GM21381 (cell line): Measurements from ENCODE around the gene ENC1.
A peak's percentile ranks its signal among the peaks of the same experiment; 100 is the strongest.

Experiments used
- ATAC-seq: cut with Tn5 transposase; IDR thresholded peaks from one replicate; pipeline ENCODE4 v1.9.1; 2021; ENCODE audit warnings: mild to moderate bottlenecking, moderate library complexity; ENCODE audit not compliant: unreplicated experiment

Gene ENC1

DNA sequence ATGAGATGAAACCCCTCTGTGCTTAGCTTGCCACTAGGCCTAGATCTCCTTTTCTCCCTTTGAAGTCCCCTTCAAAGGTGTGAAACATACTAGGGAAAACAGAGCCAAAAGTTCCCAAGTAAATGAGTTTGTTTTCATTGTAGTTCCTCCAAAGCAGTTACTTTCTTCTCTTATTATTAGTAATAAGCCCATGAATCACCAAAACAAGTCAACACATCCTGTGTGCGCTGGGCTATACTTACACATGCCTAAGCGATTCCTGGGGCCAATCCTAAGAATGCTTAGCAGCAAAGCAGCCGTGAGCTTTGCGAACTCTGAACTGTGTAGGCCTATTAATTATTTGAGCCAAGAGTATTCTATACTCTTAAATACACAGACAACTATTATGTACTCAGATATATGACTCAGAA is 7.6 kb downstream of the ENC1 start:
- no peak for ATAC-seq

DNA sequence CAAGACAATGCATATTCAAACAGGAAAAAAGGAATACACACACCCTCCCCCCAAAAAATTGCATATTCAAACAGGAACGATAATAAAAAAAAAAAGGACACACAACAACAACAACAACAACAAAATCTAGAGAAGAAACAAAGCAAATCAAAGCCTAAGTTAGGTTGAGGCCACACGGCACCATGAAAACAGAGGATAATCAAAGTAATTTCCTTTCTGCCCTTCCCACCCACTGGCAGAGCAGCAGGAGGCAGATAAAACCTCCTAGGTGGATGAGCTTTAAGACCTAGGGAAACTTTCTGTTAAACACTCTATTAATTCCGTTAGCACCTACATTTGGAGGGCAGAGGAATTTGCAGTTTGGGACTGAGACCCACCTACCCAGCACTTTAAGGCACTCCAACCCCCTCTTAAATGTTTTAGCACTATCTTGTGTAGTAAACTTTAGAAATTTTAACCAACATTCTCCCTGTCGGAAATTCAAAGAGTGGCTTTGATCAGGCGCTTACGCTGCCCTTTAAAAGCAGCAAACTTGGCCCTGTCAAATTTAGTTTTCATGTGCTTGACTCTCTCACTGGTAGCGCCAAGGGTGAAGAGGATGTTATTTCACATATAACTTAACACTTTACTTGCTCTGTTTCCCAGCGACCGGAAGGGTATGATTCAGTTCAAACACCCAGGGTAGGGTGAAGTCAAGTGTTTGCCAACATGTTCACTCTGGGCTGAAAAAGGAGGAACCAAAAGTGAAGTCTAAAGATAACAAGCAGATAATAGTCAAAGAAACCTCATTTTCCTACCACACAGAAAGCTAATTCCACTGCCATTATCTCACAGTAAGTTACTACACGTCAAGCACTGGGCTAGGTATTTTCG is 9.2 kb downstream of the ENC1 start:
- ATAC-seq: peak; percentile 87

DNA sequence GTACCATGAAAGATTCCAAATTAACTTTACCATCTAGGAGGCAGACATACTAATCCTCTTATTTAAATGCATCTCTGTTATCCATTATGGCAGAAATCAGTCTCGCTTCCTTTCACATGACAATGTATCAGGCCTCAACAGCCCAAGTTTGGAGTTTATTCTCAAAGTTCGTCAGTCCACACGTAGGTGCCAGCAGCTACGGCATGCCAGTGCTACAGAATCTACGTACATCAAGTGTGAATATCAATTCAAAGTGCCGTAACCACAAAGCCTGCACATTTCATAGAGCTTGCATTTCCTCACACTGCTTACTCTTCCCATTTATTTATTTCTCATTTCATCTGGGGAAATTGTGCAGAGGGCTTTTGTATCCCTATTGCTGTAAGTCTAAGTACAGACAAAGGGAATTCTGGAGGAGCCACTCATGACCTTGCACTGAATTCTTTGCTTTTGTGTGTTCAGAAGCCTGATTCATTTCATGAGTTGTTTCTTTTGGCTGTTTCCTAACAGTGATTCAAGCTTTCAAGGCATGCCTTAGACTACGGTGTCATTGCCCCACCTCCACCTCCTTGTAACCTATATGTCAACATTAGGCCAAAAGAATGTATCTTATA is 10.0 kb downstream of the ENC1 start:
- ATAC-seq: no peak

DNA sequence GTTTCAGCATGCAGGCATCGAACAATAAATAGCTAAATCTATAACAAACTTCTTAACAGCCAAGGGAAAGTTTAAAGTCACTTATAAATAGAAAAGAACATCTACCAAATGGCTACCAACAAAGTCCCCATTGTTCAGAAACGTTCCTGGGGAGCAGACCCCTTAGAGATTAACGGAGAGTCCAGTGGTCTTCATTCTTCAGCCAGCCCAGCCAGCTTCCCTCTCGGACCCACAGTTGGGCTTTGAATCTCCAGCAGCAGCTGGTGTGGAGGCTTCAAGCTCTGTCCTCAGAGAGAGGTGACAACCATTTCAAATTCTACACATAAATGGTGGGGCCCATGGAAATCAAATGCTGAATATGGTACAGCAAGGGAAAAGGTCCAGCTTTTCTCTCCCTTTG is 11.2 kb downstream of the ENC1 start:
- ATAC-seq: no peak

- ATAC-seq: no peak
Measured at GRCh38 chr5:74628359-74628758, 12.2 kb downstream of the ENC1 start.

DNA sequence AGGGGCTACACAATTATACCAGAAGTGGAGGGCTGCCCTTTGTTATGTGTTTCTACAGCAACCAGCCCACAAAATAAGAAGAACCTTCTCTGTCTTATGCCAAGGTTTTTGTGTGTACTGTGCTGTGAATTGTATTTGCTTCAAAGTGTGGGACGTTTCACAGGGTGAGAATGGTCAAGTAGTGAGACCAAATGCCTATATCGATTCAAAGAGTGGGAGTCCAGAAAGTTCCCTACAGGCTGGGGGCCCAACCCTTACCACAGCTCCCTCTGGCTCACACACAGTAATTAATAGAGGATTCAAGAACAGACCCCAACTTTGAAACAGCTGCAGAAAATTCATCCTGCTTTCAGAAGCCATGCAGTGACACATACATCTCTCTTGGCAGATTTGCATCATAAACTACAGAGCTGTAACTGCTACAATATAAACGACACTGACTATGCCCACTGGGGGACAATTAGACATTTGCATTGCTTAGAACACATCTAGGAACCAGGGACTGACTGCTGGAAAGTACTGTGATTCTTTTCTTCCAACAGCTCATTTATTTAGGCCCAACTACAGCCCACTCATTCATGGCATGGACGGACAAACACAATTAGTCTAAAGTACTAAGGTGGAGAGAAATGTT is 12.8 kb downstream of the ENC1 start:
- no peak for ATAC-seq

- no peak for ATAC-seq
Measured at GRCh38 chr5:74626386-74627222, 13.9 kb downstream of the ENC1 start.

DNA sequence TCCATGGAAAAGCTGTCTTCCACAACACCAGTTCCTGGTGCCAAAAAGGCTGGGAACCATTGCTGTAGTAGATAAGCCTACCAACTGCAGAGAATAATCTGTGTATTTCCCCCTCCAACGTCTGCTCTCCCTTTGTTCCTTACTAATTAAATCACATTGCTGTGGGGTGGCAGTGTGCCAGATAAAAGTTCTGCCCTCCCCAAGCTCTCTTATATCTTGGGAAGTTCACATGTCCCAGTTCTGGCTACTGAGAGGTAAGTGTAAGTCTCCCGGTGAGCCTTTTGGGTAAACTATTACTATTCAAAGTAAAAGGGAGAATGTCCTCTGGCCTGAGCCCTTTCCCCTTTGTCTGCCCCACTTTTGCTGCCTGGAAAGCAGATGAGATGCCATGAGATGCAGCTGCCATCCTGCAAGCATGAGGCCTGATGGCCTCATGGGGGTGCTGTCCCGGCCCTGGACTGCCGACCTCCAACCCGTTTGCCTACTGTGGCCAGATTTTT is 14.7 kb downstream of the ENC1 start:
- no peak for ATAC-seq

- ATAC-seq: no peak
Measured at GRCh38 chr5:74624931-74625505, 15.5 kb downstream of the ENC1 start.

DNA sequence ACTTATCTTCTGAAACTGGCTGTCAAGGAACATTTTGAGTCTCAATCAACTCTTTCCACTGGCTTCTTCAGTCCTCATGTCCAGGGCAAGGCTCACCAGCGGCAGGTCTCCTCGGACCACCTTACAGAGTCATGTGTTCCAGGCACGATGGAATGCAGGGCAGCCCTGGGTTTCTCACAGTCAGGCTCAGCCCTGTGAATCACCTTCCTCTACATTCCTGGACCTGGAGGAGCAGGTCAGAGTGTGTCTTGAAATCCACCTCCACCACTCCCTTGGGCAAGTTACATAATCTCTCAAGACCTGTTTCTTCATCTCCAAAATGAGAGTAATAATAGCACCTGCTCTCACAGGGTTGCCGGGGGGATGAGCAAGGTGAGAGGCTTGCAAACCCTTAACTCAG is 16.0 kb downstream of the ENC1 start:
- ATAC-seq: no peak

DNA sequence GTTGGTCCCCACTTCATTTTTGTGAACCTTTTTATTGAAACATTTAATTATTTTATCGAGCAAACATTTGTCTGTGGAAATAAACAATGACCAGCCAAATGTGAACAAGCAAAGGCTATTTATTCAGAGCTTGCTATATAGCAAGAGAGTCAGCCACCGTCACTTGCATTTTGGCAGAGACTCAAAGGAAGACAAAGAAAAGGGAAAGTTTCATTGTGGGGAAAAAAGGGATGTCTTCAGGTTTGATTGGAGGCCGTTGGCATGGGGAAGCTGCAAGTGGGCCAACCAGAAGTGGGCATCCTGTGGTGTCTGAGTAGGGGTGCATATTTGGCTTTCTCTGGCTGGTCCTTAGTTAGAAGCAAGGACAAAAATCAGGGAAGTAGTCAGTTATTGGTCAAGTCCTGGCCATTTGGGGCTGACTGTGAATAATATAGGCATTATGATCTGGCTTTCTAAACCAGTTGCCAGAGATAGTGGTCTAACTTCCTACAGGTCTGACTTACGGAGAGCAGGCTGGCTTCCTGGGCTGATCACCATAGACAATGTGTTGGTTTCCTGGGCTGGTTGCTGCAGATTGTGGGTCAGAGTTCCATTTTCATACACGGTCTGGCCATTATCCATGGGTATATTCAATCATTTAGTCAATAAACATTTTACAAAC is 16.6 kb downstream of the ENC1 start:
- ATAC-seq: no peak

- no peak for ATAC-seq
Measured at GRCh38 chr5:74623006-74623611, 17.4 kb downstream of the ENC1 start.

DNA sequence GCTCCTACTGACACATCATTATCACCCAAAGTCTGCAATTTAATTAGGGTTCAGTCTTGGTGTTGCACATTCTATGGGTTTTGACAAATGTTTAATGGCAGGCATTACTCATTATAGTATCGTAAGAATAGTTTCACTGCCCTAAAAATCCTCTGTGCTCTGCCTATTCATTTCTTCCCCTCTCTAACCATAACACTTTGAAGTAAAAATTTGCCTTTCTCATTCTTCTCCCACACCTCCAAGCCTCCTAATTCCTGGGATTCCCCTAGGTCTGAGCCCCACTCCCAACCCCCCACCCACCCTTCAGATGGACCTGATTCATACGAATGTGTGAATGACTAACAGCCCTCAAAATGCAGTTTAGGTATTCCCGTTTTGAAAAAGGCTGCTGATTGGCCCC is 18.4 kb downstream of the ENC1 start:
- ATAC-seq: no peak

DNA sequence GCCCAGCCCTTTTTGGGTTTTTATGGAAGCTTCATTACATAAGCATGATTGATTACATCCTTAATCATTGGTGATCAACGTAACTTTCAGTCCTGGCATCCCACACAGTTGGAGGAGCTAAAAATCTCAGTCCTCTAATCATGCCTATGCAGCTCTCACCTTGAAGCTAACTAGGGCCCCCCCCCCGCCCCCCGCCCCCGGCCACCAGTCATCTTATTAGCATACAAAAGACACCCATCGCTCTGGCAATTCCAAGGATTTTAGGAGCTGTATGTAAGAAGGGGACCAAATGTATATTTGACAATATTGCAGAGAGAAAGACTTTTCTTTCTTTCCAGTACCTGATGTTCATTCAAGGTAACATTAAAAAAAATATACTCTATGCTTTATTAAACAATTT is 19.0 kb downstream of the ENC1 start:
- no peak for ATAC-seq

- ATAC-seq: no peak
Measured at GRCh38 chr5:74619308-74619707, 21.2 kb downstream of the ENC1 start.

GRCh38 chr5:74618106-74618505 is 22.4 kb downstream of the ENC1 start:
- ATAC-seq: no peak

DNA sequence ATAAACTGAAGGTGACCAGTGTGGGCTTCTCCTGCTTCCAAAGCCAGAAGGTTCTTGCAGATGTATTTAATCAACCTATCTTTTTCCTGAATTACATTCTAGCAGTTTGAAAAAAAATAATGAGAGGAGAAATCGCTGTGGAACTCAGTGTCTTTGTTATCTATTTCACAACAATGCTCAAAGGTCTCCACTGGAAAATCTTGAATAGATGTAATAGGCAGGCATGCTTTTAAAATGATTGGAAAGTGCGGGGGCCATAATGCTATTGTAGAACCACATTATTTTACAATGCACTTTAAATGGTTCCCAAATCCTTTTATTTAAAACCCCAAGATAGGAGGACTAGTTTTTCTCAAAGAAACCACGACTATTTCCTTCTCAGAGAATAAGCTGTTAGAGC is 23.3 kb downstream of the ENC1 start:
- no peak for ATAC-seq

DNA sequence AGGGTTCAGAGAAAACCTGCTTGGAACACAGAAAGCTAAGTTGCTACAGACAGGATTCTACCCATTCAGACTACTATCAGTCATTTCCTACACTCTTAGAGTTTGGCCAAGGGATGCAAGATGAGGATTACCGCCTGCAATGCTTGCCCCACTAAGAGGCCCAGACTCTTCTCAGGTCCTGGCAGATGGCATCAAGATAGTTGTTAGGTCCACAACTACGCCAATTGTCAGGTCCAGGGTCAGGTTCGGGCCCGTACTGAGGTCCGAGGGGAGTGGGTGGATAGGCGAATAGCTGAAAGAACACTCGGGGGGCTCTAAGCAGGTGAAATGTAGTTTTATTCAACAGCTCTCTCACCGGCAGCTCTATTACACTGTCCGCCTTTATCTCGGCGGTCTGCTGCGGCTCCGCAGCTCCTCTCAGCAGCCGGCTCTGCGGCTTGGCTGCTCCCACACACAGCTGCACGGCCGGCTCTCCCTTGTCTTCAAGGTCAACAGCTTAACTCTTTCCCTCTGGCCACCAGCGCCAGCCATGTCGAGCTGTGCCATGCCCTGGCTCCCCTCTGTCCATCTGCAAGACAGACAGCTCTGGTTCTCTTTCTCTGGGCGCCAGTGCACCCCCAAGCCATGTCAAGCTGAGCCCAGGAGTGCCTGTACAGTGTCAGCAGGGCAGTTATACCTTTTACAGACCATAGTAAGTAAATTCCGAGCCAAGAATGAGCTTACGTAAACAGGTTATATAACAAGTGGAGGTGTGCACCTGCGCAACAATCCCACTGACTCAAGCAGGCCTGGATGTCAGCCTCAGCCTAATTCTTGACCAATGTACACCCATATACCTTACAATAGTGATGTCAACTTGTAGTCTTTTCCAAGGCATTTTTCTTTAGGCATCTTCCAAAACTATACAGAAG is 24.0 kb downstream of the ENC1 start:
- ATAC-seq: no peak

- ATAC-seq: no peak
Measured at GRCh38 chr5:74613283-74613682, 27.2 kb downstream of the ENC1 start.
